ENCODE measurements around the gene SUGCT. TPM values are rescaled to one million over a fixed set of nuclear protein-coding genes. Genes with fewer than 3 reads are reported as not detected.

Gene SUGCT
- total and polyA plus RNA-seq, 9 of the 15 experiments (the other 6 are each of a cell fraction or from before 2014, with no cell fraction given) = 0.58 to 2.5 (median 1.4) TPM

- TF ChIP-seq RBM14 (IDR thresholded peaks at IDR 0.05; ENCODE audit: borderline replicate concordance, insufficient read depth, low read depth, low read length) (no peak), GABPA (tag; conservative IDR thresholded peaks at IDR 0.05; ENCODE audit: low read depth) (no peak), ESRRA (IDR thresholded peaks at IDR 0.05; ENCODE audit: borderline replicate concordance, low read depth) (no peak), NR0B1 (IDR thresholded peaks at IDR 0.05; ENCODE audit: partially characterized antibody) (no peak), ZNF561 (CRISPR knock-in tag; conservative IDR thresholded peaks at IDR 0.05) (no peak), NCOA6 (IDR thresholded peaks at IDR 0.05) (no peak), ZBTB5 (IDR thresholded peaks at IDR 0.05) (no peak), JUND (IDR thresholded peaks at IDR 0.05; ENCODE audit: borderline replicate concordance, low read depth, low read length) (no peak), JUND (tag; IDR thresholded peaks at IDR 0.05; ENCODE audit: borderline replicate concordance, low read depth, low read length) (no peak), CBFB (CRISPR knock-in tag; IDR thresholded peaks at IDR 0.05) (no peak)
Observed at GRCh38 chr7:40658729-40659128, 523.9 kb downstream of the SUGCT start (continued).

Measured in K562 (cell line).